Left lung (tissue), 10 donors: ENCODE data around the gene SLC5A3. TPM values are rescaled to one million over a fixed set of nuclear protein-coding genes. Genes with fewer than 3 reads are reported as not detected.

Experiments
- ATAC-seq: fragments of 200-7000 bp; cut with Tn5 transposase; one replicate; pipeline ENCODE4 v1.9.1; 2020; ENCODE audit warnings: moderate library complexity
- DNase-seq, 4 donors: peaks; one replicate each; pipeline ENCODE4 v3.0.0-alpha.2; 2013 to 2020
- H3K27ac ChIP-seq, 2 donors: fragments of 200-600 bp; sonication (generic) in 1 of 2; one replicate each; pipeline versions ENCODE4 v1.5.0 to v1.8.0; 2020 to 2021
- H3K27me3 ChIP-seq, 2 donors: fragments of 200-600 bp; sonication (generic) in 1 of 2; one replicate each; pipeline versions ENCODE4 v1.5.0 to v1.8.0; 2020 to 2021
- H3K36me3 ChIP-seq, 2 donors: fragments of 200-600 bp; sonication (generic) in 1 of 2; one replicate each; pipeline versions ENCODE4 v1.5.0 to v1.8.0; 2020 to 2021
- H3K4me1 ChIP-seq, 2 donors: fragments of 200-600 bp; one replicate each; pipeline ENCODE4 v1.8.0; 2021
- H3K4me3 ChIP-seq, 2 donors: fragments of 200-600 bp; sonication (generic) in 1 of 2; one replicate each; pipeline versions ENCODE4 v1.5.0 to v1.8.0; 2020 to 2021; ENCODE audit warnings: mild to moderate bottlenecking in 1 of 2
- H3K9me3 ChIP-seq, 2 donors: fragments of 200-600 bp; sonication (generic) in 1 of 2; one replicate each; pipeline versions ENCODE4 v1.5.0 to v1.8.0; 2020 to 2021
- intact Hi-C, 2 donors: fragments of 100-400 bp; cut with DNase I; formaldehyde crosslinking; loops; one replicate each; pipeline versions ENCODE4 v1.11.2 to v1.14.2; 2022
- polyA plus RNA-seq, 6 donors: library from polyadenylated mRNA; unstranded; fragments of 120-200 nt; gene quantifications; one replicate each; pipeline ENCODE4 v1.2.1, GENCODE V29; 2013; ENCODE audit not compliant: insufficient read length in 6 of 6
- total RNA-seq, 2 donors: library from RNA; stranded (reverse); fragmentation: NEBNext Ultra II Directional; extraction: Animal tissue kit (Norgen Biotek cat#: 25700); gene quantifications; one replicate each; pipeline ENCODE4 v1.2.1, GENCODE V29; 2021
- TF ChIP-seq, protein P1 (sequence below), 2 donors: fragments of 200-600 bp; sonication (generic) in 1 of 2; IDR thresholded peaks; one replicate each; pipeline versions ENCODE4 v1.5.0 to v1.8.0; 2021; ENCODE audit warnings: antibody characterized with exemption in 2 of 2
- donor health status: DM: no; HTN: yes; CAD: no.
- donor health status: DM: no; HTN: no; CAD: no.

Gene SLC5A3
- total and polyA plus RNA-seq, 8 donors: 18.1 to 33.4 (median 20.6) TPM

GRCh38 chr21:34093083-34093482 lies 19.7 kb downstream of the SLC5A3 start:
- DNase-seq: no peak
- Histone ChIP-seq H3K27ac (no peak overlapping the region), H3K36me3 (peaks cover 0 to 28% of the 10 kb centered on the region in 2 donors), H3K4me3 (no peak overlapping the region), H3K4me1 (peaks cover 0 to 26% of the 10 kb centered on the region in 2 donors), H3K9me3 (no peaks in the 10 kb centered on the region), H3K27me3 (no peaks in the 10 kb centered on the region)
- no peak for ATAC-seq
- intact Hi-C loops: no loop called here
- TF ChIP-seq, protein P1, sequence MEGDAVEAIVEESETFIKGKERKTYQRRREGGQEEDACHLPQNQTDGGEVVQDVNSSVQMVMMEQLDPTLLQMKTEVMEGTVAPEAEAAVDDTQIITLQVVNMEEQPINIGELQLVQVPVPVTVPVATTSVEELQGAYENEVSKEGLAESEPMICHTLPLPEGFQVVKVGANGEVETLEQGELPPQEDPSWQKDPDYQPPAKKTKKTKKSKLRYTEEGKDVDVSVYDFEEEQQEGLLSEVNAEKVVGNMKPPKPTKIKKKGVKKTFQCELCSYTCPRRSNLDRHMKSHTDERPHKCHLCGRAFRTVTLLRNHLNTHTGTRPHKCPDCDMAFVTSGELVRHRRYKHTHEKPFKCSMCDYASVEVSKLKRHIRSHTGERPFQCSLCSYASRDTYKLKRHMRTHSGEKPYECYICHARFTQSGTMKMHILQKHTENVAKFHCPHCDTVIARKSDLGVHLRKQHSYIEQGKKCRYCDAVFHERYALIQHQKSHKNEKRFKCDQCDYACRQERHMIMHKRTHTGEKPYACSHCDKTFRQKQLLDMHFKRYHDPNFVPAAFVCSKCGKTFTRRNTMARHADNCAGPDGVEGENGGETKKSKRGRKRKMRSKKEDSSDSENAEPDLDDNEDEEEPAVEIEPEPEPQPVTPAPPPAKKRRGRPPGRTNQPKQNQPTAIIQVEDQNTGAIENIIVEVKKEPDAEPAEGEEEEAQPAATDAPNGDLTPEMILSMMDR (IDR thresholded peaks at IDR 0.05): no peak

DNA sequence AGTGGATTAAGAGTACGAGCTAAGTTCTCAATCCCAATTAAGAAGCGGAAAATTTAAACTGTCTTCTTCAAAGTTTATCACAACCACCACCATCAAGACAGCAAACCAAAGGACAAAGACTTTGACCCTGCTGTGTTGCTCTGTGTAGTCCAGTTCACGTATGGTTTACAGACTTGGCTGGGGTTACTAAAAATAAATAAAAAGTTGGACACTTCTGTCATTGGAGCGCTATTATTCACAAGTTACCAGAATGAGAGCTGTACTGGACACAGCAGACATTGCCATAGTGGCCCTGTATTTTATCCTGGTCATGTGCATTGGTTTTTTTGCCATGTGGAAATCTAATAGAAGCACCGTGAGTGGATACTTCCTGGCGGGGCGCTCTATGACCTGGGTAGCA lies 21.6 kb downstream of the SLC5A3 start:
- no peak for ATAC-seq
- Histone ChIP-seq H3K4me3 (no peak overlapping the region), H3K36me3 (peaks cover 0 to 28% of the 10 kb centered on the region in 2 donors), H3K9me3 (no peaks in the 10 kb centered on the region), H3K27me3 (no peaks in the 10 kb centered on the region), H3K4me1 (peaks cover 0 to 17% of the 10 kb centered on the region in 2 donors), H3K27ac (no peak overlapping the region)
- DNase-seq: no peak
- intact Hi-C loops: no loop called here
- TF ChIP-seq, protein P1 (IDR thresholded peaks at IDR 0.05): no peak

DNA sequence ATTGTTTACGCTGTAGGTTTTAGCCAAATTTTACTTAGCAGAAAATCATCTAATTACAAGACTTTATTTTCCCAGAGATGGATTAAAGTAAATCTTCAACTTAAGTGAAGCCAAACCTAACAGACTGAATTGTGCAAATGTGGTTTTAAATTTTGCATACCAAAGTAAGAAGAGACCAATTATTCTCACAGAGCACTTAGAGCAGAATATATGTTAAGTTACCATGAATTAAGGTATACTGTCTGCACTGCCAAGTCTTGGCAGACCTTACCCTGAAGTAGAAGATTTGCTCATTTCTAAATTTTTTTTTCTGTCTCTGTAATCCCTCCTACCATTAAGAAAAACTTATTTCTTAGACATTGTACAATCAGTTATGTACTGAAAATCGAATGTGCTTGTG lies 24.1 kb downstream of the SLC5A3 start:
- TF ChIP-seq, protein P1 (IDR thresholded peaks at IDR 0.05): no peak
- intact Hi-C loops: no loop called here
- Histone ChIP-seq H3K36me3 (peaks cover 0 to 28% of the 10 kb centered on the region in 2 donors), H3K27me3 (no peaks in the 10 kb centered on the region), H3K9me3 (no peaks in the 10 kb centered on the region), H3K4me3 (no peak overlapping the region), H3K27ac (no peak overlapping the region), H3K4me1 (peaks cover 4 to 23% of the 10 kb centered on the region in 2 donors)
- DNase-seq (no peak), ATAC-seq (no peak)

GRCh38 chr21:34100337-34100736 lies 27.0 kb downstream of the SLC5A3 start:
- H3K4me1 ChIP-seq: peaks cover 4 to 10% of the 10 kb centered on the region in 2 donors
- DNase-seq: no peak
- H3K27me3 ChIP-seq: no peaks in the 10 kb centered on the region
- no peak overlapping the region for H3K4me3 ChIP-seq
- H3K9me3 ChIP-seq: no peaks in the 10 kb centered on the region
- intact Hi-C loops: no loop called here
- TF ChIP-seq, protein P1 (IDR thresholded peaks at IDR 0.05): no peak
- H3K36me3 ChIP-seq: peaks cover 0 to 20% of the 10 kb centered on the region in 2 donors
- no peak for ATAC-seq
- no peak overlapping the region for H3K27ac ChIP-seq

DNA sequence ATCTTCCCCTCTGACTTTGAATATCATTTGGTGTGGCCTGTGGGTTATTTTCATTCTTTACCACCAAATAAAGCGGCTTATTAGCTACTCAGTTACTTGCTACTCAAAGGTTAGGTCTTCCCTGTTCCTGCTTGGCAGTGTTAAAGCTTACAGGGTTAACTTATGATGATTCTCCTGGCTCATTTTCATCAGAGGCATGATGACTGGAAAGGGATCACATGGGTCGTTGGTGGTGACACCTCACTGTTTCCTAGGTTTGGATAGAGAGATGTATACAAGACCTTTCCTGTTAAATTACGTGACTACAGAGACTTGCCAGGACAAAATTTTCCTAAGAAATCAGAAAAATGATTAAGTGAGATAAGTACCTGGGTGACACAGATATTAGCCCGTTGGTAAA lies 27.4 kb downstream of the SLC5A3 start:
- ATAC-seq (no peak), DNase-seq (no peak)
- Histone ChIP-seq H3K27ac (no peak overlapping the region), H3K4me1 (peaks cover 4 to 10% of the 10 kb centered on the region in 2 donors), H3K9me3 (no peaks in the 10 kb centered on the region), H3K4me3 (no peak overlapping the region), H3K36me3 (peaks cover 0 to 16% of the 10 kb centered on the region in 2 donors), H3K27me3 (no peaks in the 10 kb centered on the region)
- TF ChIP-seq, protein P1 (IDR thresholded peaks at IDR 0.05): no peak
- intact Hi-C loops: no loop called here
